H1 (cell line): ENCODE data around the gene OSGEP. TPM values are rescaled to one million over a fixed set of nuclear protein-coding genes. Genes with fewer than 3 reads are reported as not detected.

ENCODE experiments used
- CTCF ChIA-PET: fragments of 300-600 bp; sonication (Branson Sonifier 250); formaldehyde crosslinking; loops from one replicate; lab custom pipeline; 2021; ENCODE audit not compliant: partially characterized antibody; lab: Charles Lee
- POLR2A ChIA-PET: fragments of 300-600 bp; sonication (Branson Sonifier 250); formaldehyde crosslinking; loops from one replicate; lab custom pipeline; 2021; ENCODE audit warnings: inconsistent platforms; ENCODE audit not compliant: partially characterized antibody; lab: Charles Lee
- DNase-seq, 2 experiments: peaks; one replicate each; pipeline versions ENCODE4 v3.0.0 to v3.0.0-alpha.2; 2010 to 2022; ENCODE audit warnings: low spot score in 2 of 2, low read depth in 1 of 2, mixed read lengths in 1 of 2
- FAIRE-seq: peaks from 2 replicates; lab custom pipeline; 2011; peaks lifted over from hg19 to GRCh38; lab: Jason Lieb, UNC
- H2AFZ ChIP-seq: 2 replicates; pipeline ENCODE4 v1.8.1; 2012; ENCODE audit warnings: low read length, inconsistent platforms
- H2AK5ac ChIP-seq: 2 replicates; pipeline ENCODE4 v1.6.1; 2013; ENCODE audit warnings: low read depth, low read length
- H2BK120ac ChIP-seq: replicated peaks from 2 replicates; pipeline ENCODE3; 2013; ENCODE audit warnings: low read depth, low read length, inconsistent platforms
- H2BK12ac ChIP-seq: 2 replicates; pipeline ENCODE4 v1.6.1; 2013; ENCODE audit warnings: low read depth, low read length
- H2BK15ac ChIP-seq: 2 replicates; pipeline ENCODE4 v1.6.1; 2013; ENCODE audit warnings: low read length
- H2BK20ac ChIP-seq: 2 replicates; pipeline ENCODE4 v1.6.1; 2013; ENCODE audit warnings: low read length
- H2BK5ac ChIP-seq: 2 replicates; pipeline ENCODE4 v1.6.1; 2013; ENCODE audit warnings: low read depth, low read length
- H3K14ac ChIP-seq: 2 replicates; pipeline ENCODE4 v1.6.1; 2013; ENCODE audit warnings: inconsistent platforms; ENCODE audit not compliant: insufficient read length
- H3K18ac ChIP-seq: 2 replicates; pipeline ENCODE4 v1.6.1; 2013; ENCODE audit warnings: low read length; ENCODE audit errors: extremely low read depth
- H3K23ac ChIP-seq: 2 replicates; pipeline ENCODE4 v1.6.1; 2013; ENCODE audit warnings: inconsistent platforms; ENCODE audit not compliant: insufficient read length
- H3K23me2 ChIP-seq: 2 replicates; pipeline ENCODE4 v1.6.1; 2013; ENCODE audit warnings: low read depth, low read length
- H3K27ac ChIP-seq: 2 replicates; pipeline ENCODE4 v1.6.1; 2011; ENCODE audit warnings: low read depth, low read length, inconsistent platforms
- H3K27me3 ChIP-seq, 4 experiments: replicated peaks in 1 of 4; 1 replicate in 1 of 4; 2 replicates in 3 of 4; pipeline versions ENCODE4 v1.6.1 to v1.8.1; 2011 to 2013; ENCODE audit warnings: low read length in 3 of 4, mild to moderate bottlenecking in 3 of 4, inconsistent platforms in 2 of 4, mixed read lengths in 2 of 4, moderate library complexity in 1 of 4; ENCODE audit not compliant: control insufficient read depth in 3 of 4, insufficient read depth in 3 of 4; ENCODE audit errors: extremely low read depth in 1 of 4
- H3K36me3 ChIP-seq, 4 experiments: 2 replicates each; pipeline versions ENCODE4 v1.6.1 to v1.8.1; 2011 to 2013; ENCODE audit warnings: mild to moderate bottlenecking in 4 of 4, low read length in 3 of 4, moderate library complexity in 2 of 4, control low read depth in 1 of 4, inconsistent platforms in 1 of 4; ENCODE audit not compliant: insufficient read depth in 4 of 4, control insufficient read depth in 2 of 4
- H3K4ac ChIP-seq: replicated peaks from 2 replicates; pipeline ENCODE3; 2013; ENCODE audit warnings: low read length, low read depth, mixed read lengths, inconsistent platforms; ENCODE audit not compliant: insufficient read length
- H3K4me1 ChIP-seq, 4 experiments: replicated peaks in 1 of 4; 1 replicate in 1 of 4; 2 replicates in 3 of 4; pipeline versions ENCODE4 v1.6.1 to v1.8.1; 2011 to 2013; ENCODE audit warnings: low read length in 3 of 4, inconsistent platforms in 2 of 4, mixed read lengths in 1 of 4; ENCODE audit not compliant: insufficient read depth in 4 of 4, control insufficient read depth in 3 of 4
- H3K4me2 ChIP-seq, 2 experiments: 2 replicates each; pipeline versions ENCODE4 v1.6.1 to v1.8.1; 2011 to 2013; ENCODE audit warnings: low read depth in 2 of 2, low read length in 2 of 2, control low read depth in 1 of 2, inconsistent platforms in 1 of 2, mild to moderate bottlenecking in 1 of 2; ENCODE audit not compliant: insufficient read depth in 1 of 2
- H3K4me3 ChIP-seq, 4 experiments: fragments of 200-600, 300-600 bp in 1 of 4; sonication (generic), shearing (Covaris generic), sonication (Bioruptor Twin) in 1 of 4; 2 replicates each; pipeline versions ENCODE4 v1.5.1 to v1.8.1; 2011 to 2016; ENCODE audit warnings: low read length in 4 of 4, low read depth in 3 of 4, control low read depth in 2 of 4, inconsistent platforms in 2 of 4, mild to moderate bottlenecking in 2 of 4, mixed read lengths in 1 of 4, moderate library complexity in 1 of 4; ENCODE audit not compliant: insufficient read depth in 2 of 4; ENCODE audit errors: extremely low read depth in 1 of 4
- H3K56ac ChIP-seq: replicated peaks from 2 replicates; pipeline ENCODE3; 2013; ENCODE audit warnings: low read depth, mild to moderate bottlenecking, mixed read lengths, low read length, inconsistent platforms; ENCODE audit not compliant: insufficient read length
- H3K79me1 ChIP-seq: 2 replicates; pipeline ENCODE4 v1.6.1; 2013; ENCODE audit warnings: low read depth, low read length, control low read depth
- H3K79me2 ChIP-seq, 2 experiments: 2 replicates each; pipeline versions ENCODE4 v1.6.1 to v1.8.1; 2012 to 2013; ENCODE audit warnings: low read length in 2 of 2, mild to moderate bottlenecking in 2 of 2, inconsistent platforms in 1 of 2; ENCODE audit not compliant: insufficient read depth in 2 of 2, control insufficient read depth in 1 of 2
- H3K9ac ChIP-seq, 4 experiments: replicated peaks in 1 of 4; 1 replicate in 1 of 4; 2 replicates in 3 of 4; pipeline versions ENCODE4 v1.6.1 to v1.8.1; 2011 to 2013; ENCODE audit warnings: low read depth in 3 of 4, low read length in 3 of 4, control low read depth in 2 of 4, mild to moderate bottlenecking in 2 of 4, moderate library complexity in 2 of 4, inconsistent platforms in 1 of 4; ENCODE audit errors: extremely low read depth in 1 of 4
- H3K9me3 ChIP-seq, 2 experiments: 2 replicates each; pipeline versions ENCODE4 v1.6.1 to v1.8.1; 2012 to 2013; ENCODE audit warnings: mild to moderate bottlenecking in 2 of 2, moderate library complexity in 2 of 2, control low read depth in 1 of 2, inconsistent platforms in 1 of 2, low read depth in 1 of 2, low read length in 1 of 2, mixed read lengths in 1 of 2; ENCODE audit not compliant: insufficient read depth in 2 of 2
- H4K20me1 ChIP-seq, 2 experiments: replicated peaks in 1 of 2; 2 replicates each; pipeline versions ENCODE3 to v1.8.1; 2011 to 2013; ENCODE audit warnings: inconsistent platforms in 2 of 2, low read length in 2 of 2, mild to moderate bottlenecking in 1 of 2; ENCODE audit not compliant: insufficient read depth in 2 of 2, control insufficient read depth in 1 of 2
- H4K5ac ChIP-seq: 2 replicates; pipeline ENCODE4 v1.6.1; 2013; ENCODE audit warnings: low read length, low read depth, mixed read lengths, inconsistent platforms; ENCODE audit not compliant: insufficient read length
- H4K8ac ChIP-seq: 2 replicates; pipeline ENCODE4 v1.8.0; 2013; ENCODE audit warnings: mild to moderate bottlenecking, moderate library complexity, low read length, inconsistent platforms; ENCODE audit not compliant: insufficient read depth; ENCODE audit errors: extremely low read depth
- H4K91ac ChIP-seq: replicated peaks from 2 replicates; pipeline ENCODE3; 2013; ENCODE audit warnings: low read length, mixed read lengths, inconsistent platforms; ENCODE audit not compliant: insufficient read length
- ASH2L ChIP-seq: fragments of 200-600, 300-600 bp; sonication (generic); IDR thresholded peaks from one replicate; pipeline ENCODE4 v1.7.1; 2017; ENCODE audit warnings: low read length
- CBX8 ChIP-seq: fragments of 300-800, 300-1000 bp; sonication (generic); IDR thresholded peaks from 2 replicates; pipeline ENCODE4 v1.7.1; 2016; ENCODE audit warnings: low read depth, low read length, borderline replicate concordance
- CTBP2 ChIP-seq: IDR thresholded peaks from 2 replicates; pipeline ENCODE4 v1.7.0; 2011; ENCODE audit warnings: borderline replicate concordance, mild to moderate bottlenecking, moderate library complexity, mixed read lengths, low read length; ENCODE audit not compliant: insufficient read depth, insufficient read length
- EZH2 ChIP-seq: fragments of 200-600 bp; sonication (generic); IDR thresholded peaks from 2 replicates; pipeline ENCODE4 v1.7.1; 2012; ENCODE audit warnings: low read depth, mild to moderate bottlenecking, moderate library complexity, low read length, inconsistent platforms; ENCODE audit not compliant: severe bottlenecking
- GTF2F1 ChIP-seq: IDR thresholded peaks from 2 replicates; pipeline ENCODE4 v1.6.1; 2012; ENCODE audit warnings: low read depth, low read length, improper control_type of control experiment, borderline replicate concordance
- JUND ChIP-seq: IDR thresholded peaks from 2 replicates; pipeline ENCODE4 v1.6.1; 2011; ENCODE audit warnings: mild to moderate bottlenecking, improper control_type of control experiment, low read length
- KDM1A ChIP-seq: fragments of 200-600, 300-600 bp; sonication (generic); IDR thresholded peaks from 2 replicates; pipeline ENCODE4 v1.7.1; 2016; ENCODE audit warnings: mild to moderate bottlenecking, low read length, borderline replicate concordance
- KDM4A ChIP-seq: IDR thresholded peaks from one replicate; pipeline ENCODE4 v1.7.1; 2012; ENCODE audit warnings: low read depth, mild to moderate bottlenecking, moderate library complexity, low read length, inconsistent platforms; ENCODE audit not compliant: severe bottlenecking
- POLR2A ChIP-seq, 2 experiments: IDR thresholded peaks; 1 replicate in 1 of 2; 2 replicates in 1 of 2; pipeline ENCODE4 v1.6.1; 2011; ENCODE audit warnings: low read depth in 2 of 2, low read length in 2 of 2, mild to moderate bottlenecking in 2 of 2; ENCODE audit errors: control extremely low read depth in 1 of 2
- RBBP5 ChIP-seq: IDR thresholded peaks from 2 replicates; pipeline ENCODE4 v1.7.1; 2012; ENCODE audit warnings: low read depth, mild to moderate bottlenecking, inconsistent platforms, low read length, moderate library complexity, borderline replicate concordance
- SRF ChIP-seq: IDR thresholded peaks from 2 replicates; pipeline ENCODE4 v1.6.1; 2011; ENCODE audit warnings: mild to moderate bottlenecking, low read depth, low read length, moderate library complexity
- TAF7 ChIP-seq: optimal IDR thresholded peaks from 2 replicates; pipeline ENCODE3; 2011; ENCODE audit warnings: low read depth, mild to moderate bottlenecking, inconsistent platforms, low read length, moderate library complexity, borderline replicate concordance
- WGBS, 2 experiments: shearing (Covaris generic) in 1 of 2; methylation state at CpG; one replicate each; pipeline versions ENCODE4 v1.1.6 to v1.1.7; 2013 to 2015; ENCODE audit warnings: low lambda C conversion rate in 2 of 2, mixed read lengths in 2 of 2, inconsistent platforms in 1 of 2, low coverage in 1 of 2, missing lambda C conversion rate in 1 of 2; ENCODE audit not compliant: insufficient replicate concordance in 2 of 2, insufficient coverage in 1 of 2, insufficient read length in 1 of 2; ENCODE audit errors: extremely low coverage in 1 of 2, missing lambda C conversion rate in 1 of 2; 5-methylcytosine and 5-hydroxymethylcytosine counted together
- polyA plus RNA-seq, 7 experiments: library from polyadenylated mRNA; depleted of rRNA in 3 of 7; stranded (reverse) in 5 of 7; unstranded in 2 of 7; fragments of >200 nt in 5 of 7; fragments of 200-250 nt in 2 of 7; gene quantifications; 1 replicate in 5 of 7; 2 replicates in 1 of 7; 4 replicates in 1 of 7; pipeline versions ENCODE4 v1.2.1 to v1.2.3, GENCODE V29; 2011 to 2013; ENCODE audit warnings: missing spikeins in 2 of 7, mixed read lengths in 2 of 7
- total RNA-seq: library from RNA; stranded (reverse); fragmentation: NEBNext Ultra II Directional; extraction: Animal tissue kit (Norgen Biotek cat#: 25700); gene quantifications from 2 replicates; pipeline ENCODE4 v1.2.1, GENCODE V29; 2021

Gene OSGEP
- total and polyA plus RNA-seq, 2 of the 8 experiments (the other 6 are each of a cell fraction or from before 2014, with no cell fraction given): 34.4 to 78.6 TPM

DNA sequence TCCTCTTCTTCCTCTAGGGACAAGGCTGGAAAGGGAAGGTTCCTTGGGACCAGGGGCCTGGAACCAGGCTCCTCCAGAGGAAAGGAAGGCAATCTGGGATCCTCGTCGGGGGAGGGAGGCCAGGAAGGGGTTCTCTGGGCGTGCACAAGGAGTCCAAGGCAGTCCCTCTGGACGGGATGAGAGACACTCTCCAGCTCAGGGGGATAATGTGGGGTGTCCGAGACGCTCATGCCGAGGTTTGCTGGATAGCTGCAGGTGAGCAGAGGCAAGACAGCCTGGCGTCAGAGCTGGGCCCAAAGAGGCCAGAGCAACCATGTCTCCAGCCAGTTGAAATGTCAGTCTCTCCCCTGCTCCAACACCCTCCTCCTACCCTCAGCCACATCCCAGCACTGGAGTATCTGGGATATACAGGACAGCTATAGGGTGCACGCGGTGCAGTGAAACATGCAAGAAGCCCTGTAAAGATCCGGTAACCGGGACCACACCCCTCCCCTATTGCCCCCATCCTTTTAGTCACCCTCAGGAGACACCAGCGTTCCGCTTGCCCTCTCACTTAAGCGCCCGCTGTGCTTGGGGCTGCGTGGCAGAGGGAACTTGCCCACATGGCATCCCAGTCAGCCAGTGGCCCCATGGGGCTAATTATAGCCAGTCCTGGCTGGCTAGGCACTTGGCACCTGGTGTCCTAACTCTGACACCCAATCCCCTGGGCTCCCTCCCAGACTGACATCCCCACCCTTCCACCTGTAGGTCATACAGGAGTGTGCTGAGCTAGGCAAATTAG, 18.8 kb downstream of the OSGEP start, which contains the start of gene KLHL33:
Gene KLHL33, minus strand, starts transcription at position 585 of the 781 bp plus-strand sequence. Its CDS starts 355 bp downstream, at position 230.
- H3K4me3 ChIP-seq: peak within 1 kb of the TSS; percentile 21 to 61 (median 32); a peak in 7 of 8 replicates
- H3K18ac ChIP-seq: no peak within 1 kb of the TSS
- CTCF ChIA-PET: interaction anchor here (0.5 to 3.2 kb wide), 4 partner anchors 19 to 36 kb away, joined by 3 to 17 read pairs (median 4); no protein-coding TSS in a partner anchor
- no peaks in the 10 kb centered on the region for H3K79me1 ChIP-seq
- peaks cover 4 to 10% (median 9%) of the 10 kb centered on the region in 4 experiments; a peak in 6 of 7 replicates for H3K4me1 ChIP-seq
- no peaks in the 10 kb centered on the region for H4K20me1 ChIP-seq
- 0 out of 7 replicates have a peak within 1 kb of the TSS, but pooled peaks of 1 of the 4 experiments have one; percentile 10 for H3K9ac ChIP-seq
- H2BK5ac ChIP-seq: no peak within 1 kb of the TSS
- H3K23me2 ChIP-seq: no peaks in the 10 kb centered on the region
- H3K4me2 ChIP-seq: peak within 1 kb of the TSS; percentile 36 to 70
- no peaks in the 10 kb centered on the region for H3K36me3 ChIP-seq
- no peak within 1 kb of the TSS for H3K27ac ChIP-seq
- H2AFZ ChIP-seq: peak within 1 kb of the TSS; percentile 37; the same call in 1 of the 2 replicates
- H2BK15ac ChIP-seq: peak within 1 kb of the TSS; percentile 77; the same call in 1 of the 2 replicates
- H2BK120ac ChIP-seq: no peak within 1 kb of the TSS
- no peak within 1 kb of the TSS for H3K56ac ChIP-seq
- H3K4ac ChIP-seq: peak within 1 kb of the TSS; percentile 69
- H2BK12ac ChIP-seq: no peak within 1 kb of the TSS
- H3K79me2 ChIP-seq: no peaks in the 10 kb centered on the region
- H4K91ac ChIP-seq: no peak within 1 kb of the TSS
- H3K9me3 ChIP-seq: no peaks in the 10 kb centered on the region
- FAIRE-seq (no peak), DNase-seq (no peak)
- peak within 1 kb of the TSS; percentile 41; the same call in 1 of the 2 replicates for H4K8ac ChIP-seq
- H3K27me3 ChIP-seq: peaks cover 0 to 20% (median 14%) of the 10 kb centered on the region in 4 experiments; a peak in 5 of 7 replicates
- no peak within 1 kb of the TSS for H2AK5ac ChIP-seq
- H3K23ac ChIP-seq: no peak within 1 kb of the TSS
- POLR2A ChIA-PET: interaction anchor here (0.8 to 6.0 kb wide), 5 partner anchors 12 to 34 kb away, joined by 3 to 54 read pairs (median 9); partner anchors contain the start of genes APEX1, OSGEP and PNP
- H2BK20ac ChIP-seq: no peak within 1 kb of the TSS
- no peak within 1 kb of the TSS for H4K5ac ChIP-seq
- H3K14ac ChIP-seq: no peak within 1 kb of the TSS
- 87% methylated on average over 14 of the region's 17 CpGs; no CpG with 5 or more reads in 1 of the 2 experiments for WGBS, 2 experiments
- TF ChIP-seq TAF7 (no peak), CBX8 (no peak), GTF2F1 (no peak), KDM1A (no peak), KDM4A (no peak), RBBP5 (no peak), ASH2L (no peak), JUND (no peak), POLR2A (IDR thresholded peaks at IDR 0.05; ENCODE audit: control extremely low read depth in 1 of 2, low read depth in 2 of 2, low read length in 2 of 2) (no peak), SRF (no peak), CTBP2 (no peak), EZH2 (no peak)
